IPS DF 4.7 (cell line): Measurements from ENCODE around the gene ROCK2.
"Not testable (repeated sequence)": the region's sequence is repeated elsewhere in the genome, so short reads cannot be mapped to it uniquely, and the experiment has no call there.

Source experiments
- DNase-seq: peaks from one replicate; pipeline ENCODE4 v3.0.0-alpha.2; 2013; ENCODE audit warnings: low spot score; ENCODE audit errors: extremely low read depth

Gene ROCK2

GRCh38 chr2:11340717-11341116, 3.7 kb downstream of the ROCK2 start:
- DNase-seq: no peak

- DNase-seq: no peak
Measured at GRCh38 chr2:11339508-11340083, 4.8 kb downstream of the ROCK2 start.

GRCh38 chr2:11338580-11338979, 5.9 kb downstream of the ROCK2 start:
- no peak for DNase-seq

DNA sequence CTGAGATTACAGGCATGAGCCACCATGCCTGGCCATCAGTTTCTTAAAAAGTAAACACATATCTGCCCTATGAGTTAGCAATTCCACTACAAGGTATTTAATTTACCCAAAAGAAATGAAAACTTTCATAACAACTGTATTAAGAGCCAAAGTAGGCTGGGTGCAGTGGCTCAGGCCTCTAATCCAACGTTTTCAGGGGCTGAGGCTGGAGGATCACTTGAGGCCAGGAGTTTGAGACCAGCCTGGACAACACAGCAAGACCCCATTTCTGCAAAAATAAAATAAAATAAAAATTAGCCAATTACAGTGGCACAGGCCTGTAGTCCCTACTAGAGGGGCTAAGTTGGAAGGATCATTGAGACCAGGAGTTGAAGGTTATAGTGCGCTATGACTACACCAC, 6.5 kb downstream of the ROCK2 start:
- DNase-seq: no peak

- no peak for DNase-seq
Measured at GRCh38 chr2:11336189-11336588, 8.2 kb downstream of the ROCK2 start.

DNA sequence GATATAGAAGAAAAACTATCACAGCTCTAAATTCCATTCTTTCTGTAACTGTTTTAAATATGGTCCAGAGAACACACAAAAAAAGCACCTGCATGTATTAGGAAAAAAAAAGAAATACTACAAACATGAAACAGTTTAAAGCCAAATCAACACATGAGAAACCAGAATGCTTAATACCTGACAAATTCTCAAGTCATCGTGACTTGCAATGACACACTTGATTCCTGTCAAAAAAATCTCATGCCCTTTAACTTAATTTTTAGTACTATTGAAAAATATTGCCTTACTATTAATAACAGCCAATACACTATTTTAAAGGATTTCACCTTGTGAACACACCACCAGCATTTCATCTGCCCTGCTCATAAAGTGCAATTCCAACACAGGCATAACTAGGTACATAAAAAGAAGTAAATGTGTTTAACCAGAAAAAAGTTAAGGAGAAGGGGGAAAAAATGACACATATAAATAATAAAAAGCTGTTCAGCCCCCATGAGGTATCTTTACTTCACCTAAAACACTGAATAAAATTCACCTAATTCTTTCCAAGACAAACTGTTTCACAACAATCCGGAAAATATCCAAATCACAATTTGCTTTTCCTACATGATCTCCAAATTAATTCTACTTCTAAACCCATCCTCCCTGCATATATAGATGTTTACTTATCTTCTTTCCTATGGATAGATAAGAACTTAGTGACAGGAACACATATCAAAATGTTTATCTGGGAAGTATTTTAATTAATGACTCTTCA, 10.8 kb downstream of the ROCK2 start:
- DNase-seq: no peak

DNA sequence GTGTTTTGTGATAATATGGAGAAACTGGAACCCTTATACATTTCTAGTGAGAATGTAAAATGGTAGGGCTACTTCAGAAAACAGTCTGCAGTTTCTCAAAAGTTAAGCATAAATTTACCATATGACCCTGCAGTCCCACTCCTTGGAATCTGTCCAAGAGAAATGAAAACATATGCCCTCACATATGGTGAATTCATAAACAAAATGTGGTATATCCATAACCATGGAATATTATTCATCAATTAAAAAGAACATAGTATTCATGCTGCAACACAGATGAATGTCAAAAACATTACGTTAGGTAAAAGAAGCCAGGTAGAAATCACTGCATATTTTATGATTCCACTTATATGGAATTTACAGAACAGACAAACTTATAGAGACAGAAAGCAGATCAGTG, 11.8 kb downstream of the ROCK2 start:
- no peak for DNase-seq

- DNase-seq: no peak
Measured at GRCh38 chr2:11330457-11331142, 13.8 kb downstream of the ROCK2 start.

GRCh38 chr2:11329776-11330175, 14.7 kb downstream of the ROCK2 start:
- DNase-seq: no peak

GRCh38 chr2:11328522-11328921, 15.9 kb downstream of the ROCK2 start:
- DNase-seq: not testable (repeated sequence)

GRCh38 chr2:11327871-11328270, 16.6 kb downstream of the ROCK2 start:
- DNase-seq: no peak

DNA sequence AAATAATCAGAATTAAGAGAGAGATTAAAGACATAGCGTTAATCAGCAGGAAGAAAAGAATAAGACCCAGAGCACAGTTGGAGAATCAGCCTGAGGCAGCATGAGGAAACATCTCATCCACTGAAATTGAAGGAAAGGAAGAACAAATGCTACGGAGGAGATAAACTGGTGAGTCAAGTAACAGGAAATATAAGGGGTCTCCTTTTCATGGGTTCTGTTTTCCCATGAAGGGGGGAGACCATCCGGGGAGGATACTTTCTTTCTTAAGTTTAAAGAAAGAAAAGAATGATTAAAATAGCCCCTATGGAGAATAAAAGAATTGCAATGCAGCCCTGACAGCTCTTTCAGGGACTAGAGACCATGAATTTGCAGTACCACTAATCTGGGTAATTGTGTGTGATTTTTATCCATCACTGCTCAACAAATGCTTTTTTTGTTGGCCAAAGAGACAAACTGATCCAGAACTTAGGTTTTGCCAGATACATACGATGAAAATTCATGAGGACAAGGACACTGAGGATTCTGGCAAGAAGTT, 17.7 kb downstream of the ROCK2 start:
- no peak for DNase-seq

DNA sequence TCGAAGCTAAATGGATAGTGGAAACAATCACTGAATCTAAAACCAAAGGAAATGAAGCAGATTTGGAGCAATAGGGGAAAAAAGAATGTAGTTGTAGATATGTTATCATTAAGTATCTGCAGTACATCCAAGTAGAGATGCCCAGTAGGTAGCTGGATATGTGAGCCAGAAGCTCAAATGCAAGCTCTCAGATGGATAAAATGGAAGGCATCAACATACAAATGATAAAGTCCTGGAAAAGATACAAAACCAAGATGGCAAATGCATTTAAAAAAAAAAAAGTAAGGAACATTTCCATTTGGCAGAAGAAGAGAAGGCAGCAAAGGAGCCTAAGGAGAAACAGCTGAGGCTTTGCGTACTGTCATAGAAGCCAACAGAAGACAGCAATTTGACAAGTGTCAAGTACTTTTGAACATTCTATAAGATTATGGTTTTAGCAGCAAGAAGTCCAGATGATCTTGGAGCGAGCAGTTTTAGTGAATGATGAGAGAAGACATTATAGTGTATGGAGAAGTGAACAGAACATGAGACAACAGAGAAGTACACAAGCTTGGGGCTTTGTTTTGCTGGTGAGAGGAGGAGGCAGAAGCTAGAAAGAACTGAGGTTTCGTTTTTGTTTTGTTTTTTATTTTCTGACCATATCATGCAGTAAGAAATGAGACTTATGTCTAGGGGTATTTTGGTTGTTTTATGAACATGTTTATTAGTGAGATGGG, 18.3 kb downstream of the ROCK2 start:
- no peak for DNase-seq

- no peak for DNase-seq
Measured at GRCh38 chr2:11321847-11322246, 22.6 kb downstream of the ROCK2 start.

- DNase-seq: no peak
Measured at GRCh38 chr2:11320698-11321492, 23.5 kb downstream of the ROCK2 start.

DNA sequence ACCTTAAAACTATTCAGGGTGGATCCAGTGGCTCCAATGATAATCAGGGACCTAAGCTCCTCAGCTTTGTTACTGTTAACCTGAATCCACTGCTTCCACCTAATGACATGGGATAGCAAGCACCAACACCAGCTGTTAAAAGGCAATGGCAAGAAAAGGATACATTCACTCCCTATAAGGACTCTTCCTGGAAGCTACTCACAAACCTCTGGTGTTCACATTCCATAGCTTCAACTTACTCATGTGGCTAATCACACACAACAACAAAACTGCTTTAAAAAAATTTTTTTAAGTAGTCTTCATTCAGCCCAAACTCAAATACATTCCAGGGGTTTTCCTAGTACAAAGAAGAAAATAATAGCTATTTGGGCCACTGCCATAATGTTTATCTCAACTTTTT, 24.5 kb downstream of the ROCK2 start:
- DNase-seq: no peak

DNA sequence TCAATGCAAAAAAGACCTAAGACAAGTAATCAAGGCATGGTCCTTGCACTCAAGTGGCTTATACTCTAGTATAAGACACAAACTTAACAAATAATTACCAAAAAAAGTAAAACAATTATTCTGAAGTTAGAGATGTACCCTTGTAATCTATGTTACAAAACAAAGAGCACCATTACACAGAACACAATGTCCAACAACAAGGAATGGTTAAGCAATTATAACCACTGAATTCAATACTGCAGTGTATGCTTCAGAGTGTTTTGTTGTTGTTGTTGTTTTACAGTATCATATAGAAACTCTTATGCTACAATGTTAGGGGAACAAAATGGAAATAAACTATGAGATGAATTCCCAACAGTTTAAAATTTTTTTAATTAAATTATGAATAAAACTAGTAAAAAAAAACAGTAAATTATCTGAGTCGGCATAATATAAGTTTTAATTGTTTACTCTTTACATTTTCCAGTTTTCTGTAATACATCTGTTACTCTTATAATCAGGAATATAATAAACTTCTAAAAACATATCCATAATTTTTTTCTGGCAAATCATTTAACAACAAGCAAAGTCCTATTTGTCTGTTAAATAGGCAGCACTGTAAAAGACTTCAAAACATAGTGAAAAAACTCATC, 29.2 kb downstream of the ROCK2 start:
- no peak for DNase-seq

- DNase-seq: no peak
Measured at GRCh38 chr2:11314487-11314886, 29.9 kb downstream of the ROCK2 start.

DNA sequence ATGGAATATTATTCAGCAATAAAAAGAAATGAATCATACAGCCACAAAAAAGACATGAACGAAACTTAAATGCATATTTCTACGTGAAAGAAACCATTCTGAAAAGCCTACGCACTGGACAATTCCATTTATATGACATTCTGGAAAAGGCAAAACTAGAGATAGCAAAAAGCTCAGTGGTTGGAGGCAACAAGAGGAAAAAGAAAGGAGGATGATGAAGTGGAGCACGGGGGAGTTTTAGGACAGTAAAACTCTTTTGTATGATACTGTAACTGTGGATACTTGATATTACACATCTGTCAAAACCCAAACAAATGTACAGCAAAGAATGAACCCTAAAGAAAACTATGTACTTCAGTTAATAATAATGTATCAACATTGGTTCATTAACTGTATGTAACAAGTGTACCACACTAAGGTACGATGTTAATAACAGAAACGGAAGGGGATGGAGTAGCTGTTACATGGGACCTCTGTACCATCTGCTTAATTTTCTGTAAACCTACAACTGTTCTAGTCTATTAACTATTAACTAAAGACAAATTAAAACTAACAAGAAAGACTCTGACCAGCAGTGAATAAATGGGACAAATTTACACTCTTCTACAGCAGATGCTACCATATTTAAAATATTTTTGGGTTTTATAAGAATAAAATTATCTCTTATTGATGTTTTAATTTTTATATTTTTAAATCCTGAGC, 31.5 kb downstream of the ROCK2 start:
- no peak for DNase-seq

DNA sequence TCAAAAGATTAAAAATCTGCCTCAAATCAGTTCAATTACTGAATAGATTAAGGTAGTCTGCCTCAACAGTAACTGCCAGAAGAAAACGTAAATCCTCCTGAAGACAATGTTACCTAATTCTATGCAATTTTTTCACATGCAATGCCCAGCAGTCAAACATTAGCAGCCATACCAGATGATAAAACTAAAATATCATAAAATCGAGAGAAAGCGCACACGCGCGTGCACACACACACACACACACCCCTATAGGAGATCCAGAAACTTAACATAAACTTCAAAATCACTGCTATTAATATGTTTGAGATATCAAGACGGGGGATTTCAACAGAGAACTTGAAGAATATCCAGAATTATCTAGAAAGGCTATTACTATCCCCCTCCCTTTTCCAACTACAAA, 32.9 kb downstream of the ROCK2 start:
- no peak for DNase-seq
